Measurements from ENCODE around the gene ALOX5. TPM values are rescaled to one million over a fixed set of nuclear protein-coding genes. Genes with fewer than 3 reads are reported as not detected.

ALOX5 gene
- total RNA-seq, 4 donors from 2014 or later: 13.7 to 46.4 (median 17.9) TPM

DNA sequence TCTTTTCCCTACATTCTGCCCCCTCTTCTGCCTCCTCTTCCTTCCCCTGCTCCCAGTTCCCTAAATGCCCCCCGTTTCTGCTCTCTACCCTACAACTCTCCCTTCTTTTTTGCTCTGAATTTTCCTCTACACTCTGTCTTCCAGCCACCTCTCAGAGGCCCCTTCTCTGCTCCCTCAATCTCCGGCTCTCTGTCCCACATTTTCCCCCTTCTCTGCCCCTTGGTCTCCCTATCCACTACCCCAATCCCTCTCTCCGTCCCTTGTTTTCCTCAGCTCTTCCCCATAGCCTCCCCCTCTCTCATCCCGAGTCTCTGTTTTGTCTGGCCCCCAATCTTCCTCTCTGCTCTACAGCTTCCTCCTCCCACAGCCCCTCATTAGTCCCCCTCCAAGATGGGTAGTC is 3.3 kb downstream of the ALOX5 start:
- Histone ChIP-seq H3K36me3 (no peaks in the 10 kb centered on the region), H3K27me3 (peaks cover 84% of the 10 kb centered on the region), H3K9me3 (no peaks in the 10 kb centered on the region), H3K4me3 (no peak overlapping the region), H3K4me1 (peaks cover 0 to 27% (median 18%) of the 10 kb centered on the region in 3 donors), H3K27ac (no peak overlapping the region)
- TF ChIP-seq POLR2AphosphoS5 (IDR thresholded peaks at IDR 0.05) (no peak), CTCF (IDR thresholded peaks at IDR 0.05) (no peak), POLR2A (IDR thresholded peaks at IDR 0.05) (no peak), EP300 (IDR thresholded peaks at IDR 0.05) (no peak)
- 37 to 53% methylated on average over 3 to 4 of the region's 4 CpGs for WGBS, 2 donors (ENCODE audit: low coverage in 1 of 2)
- ATAC-seq: no peak

DNA sequence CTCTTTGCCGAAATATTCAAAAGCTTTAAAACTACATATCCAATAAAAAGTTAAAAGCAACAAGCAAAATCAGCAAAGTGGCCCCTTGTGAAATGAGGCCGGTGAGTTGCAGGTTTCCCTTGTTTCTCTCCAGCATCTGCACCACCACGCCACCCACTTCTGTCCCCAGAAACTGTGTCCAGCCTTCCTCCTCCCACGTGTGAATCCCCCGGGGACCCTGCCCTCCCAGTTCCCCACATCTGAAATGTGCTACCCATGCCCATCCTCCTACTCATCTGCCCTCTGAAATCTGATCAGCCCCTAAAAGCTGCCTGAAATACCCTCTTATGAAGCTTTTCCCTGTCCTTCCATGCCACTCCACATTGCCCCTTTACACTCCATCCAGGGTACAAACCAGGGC is 3.8 kb downstream of the ALOX5 start:
- Histone ChIP-seq H3K36me3 (no peaks in the 10 kb centered on the region), H3K9me3 (no peaks in the 10 kb centered on the region), H3K27ac (no peak overlapping the region), H3K27me3 (peaks cover 84% of the 10 kb centered on the region), H3K4me1 (peaks cover 0 to 25% (median 18%) of the 10 kb centered on the region in 3 donors), H3K4me3 (no peak overlapping the region)
- ATAC-seq: no peak
- TF ChIP-seq EP300 (IDR thresholded peaks at IDR 0.05): no peak
- no peak for TF ChIP-seq CTCF (IDR thresholded peaks at IDR 0.05)
- no peak for TF ChIP-seq POLR2AphosphoS5 (IDR thresholded peaks at IDR 0.05)
- TF ChIP-seq POLR2A (IDR thresholded peaks at IDR 0.05): no peak
- 66% methylated on average over 4 to 5 of the region's 5 CpGs for WGBS, 2 donors (ENCODE audit: low coverage in 1 of 2)

DNA sequence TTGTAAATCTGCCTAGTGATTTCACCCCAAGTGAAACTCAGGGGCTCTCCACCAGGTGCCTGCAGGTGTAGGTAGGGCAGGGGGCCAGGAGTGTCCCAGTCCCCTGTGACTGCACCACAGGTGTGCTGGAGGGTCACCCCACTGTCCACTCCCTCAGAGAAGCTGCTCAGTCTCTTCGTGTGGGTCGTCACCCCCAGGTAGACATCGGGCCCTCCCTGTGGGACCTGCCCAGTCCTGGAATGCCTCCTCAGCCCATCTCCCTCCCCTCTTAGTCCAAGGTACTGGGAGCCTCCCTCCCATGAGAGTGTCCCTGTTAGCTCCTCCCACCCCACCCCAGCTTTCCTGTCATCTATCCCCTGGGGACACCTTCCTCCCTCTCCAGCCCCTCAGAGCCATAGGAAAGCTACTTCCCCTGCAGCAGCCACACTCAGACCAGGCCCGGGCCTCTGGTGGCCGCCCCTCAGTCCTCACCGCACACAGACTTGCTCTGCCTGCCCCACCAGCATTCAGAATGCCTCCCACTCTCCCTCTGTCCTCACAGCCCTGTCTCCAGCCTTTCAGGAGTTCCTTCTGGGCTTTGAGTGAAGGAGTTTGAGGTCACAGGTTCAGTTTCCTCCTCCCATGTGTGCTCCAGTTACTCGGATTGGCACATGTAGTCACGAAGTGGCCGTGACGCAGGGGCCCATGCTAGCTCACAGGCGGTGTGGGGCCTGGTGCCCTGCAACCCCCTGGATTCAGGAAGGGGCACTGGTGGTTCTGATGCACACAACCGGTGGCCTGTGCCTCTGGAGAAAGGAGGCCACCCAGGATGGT is 5.1 kb downstream of the ALOX5 start:
- peaks cover 0 to 12% (median 6%) of the 10 kb centered on the region in 3 donors for H3K4me1 ChIP-seq
- H3K4me3 ChIP-seq: no peak overlapping the region
- TF ChIP-seq EP300 (IDR thresholded peaks at IDR 0.05) (no peak), POLR2A (IDR thresholded peaks at IDR 0.05) (no peak), CTCF (IDR thresholded peaks at IDR 0.05) (no peak), POLR2AphosphoS5 (IDR thresholded peaks at IDR 0.05) (no peak)
- 82 to 86% methylated on average over 3 to 8 of the region's 12 CpGs for WGBS, 2 donors (ENCODE audit: low coverage in 1 of 2)
- no peak for ATAC-seq
- no peaks in the 10 kb centered on the region for H3K36me3 ChIP-seq
- H3K27me3 ChIP-seq: peaks cover 75% of the 10 kb centered on the region
- peak overlapping the region in 2 of 4 donors; percentile 38 to 63 for H3K27ac ChIP-seq
- no peaks in the 10 kb centered on the region for H3K9me3 ChIP-seq

DNA sequence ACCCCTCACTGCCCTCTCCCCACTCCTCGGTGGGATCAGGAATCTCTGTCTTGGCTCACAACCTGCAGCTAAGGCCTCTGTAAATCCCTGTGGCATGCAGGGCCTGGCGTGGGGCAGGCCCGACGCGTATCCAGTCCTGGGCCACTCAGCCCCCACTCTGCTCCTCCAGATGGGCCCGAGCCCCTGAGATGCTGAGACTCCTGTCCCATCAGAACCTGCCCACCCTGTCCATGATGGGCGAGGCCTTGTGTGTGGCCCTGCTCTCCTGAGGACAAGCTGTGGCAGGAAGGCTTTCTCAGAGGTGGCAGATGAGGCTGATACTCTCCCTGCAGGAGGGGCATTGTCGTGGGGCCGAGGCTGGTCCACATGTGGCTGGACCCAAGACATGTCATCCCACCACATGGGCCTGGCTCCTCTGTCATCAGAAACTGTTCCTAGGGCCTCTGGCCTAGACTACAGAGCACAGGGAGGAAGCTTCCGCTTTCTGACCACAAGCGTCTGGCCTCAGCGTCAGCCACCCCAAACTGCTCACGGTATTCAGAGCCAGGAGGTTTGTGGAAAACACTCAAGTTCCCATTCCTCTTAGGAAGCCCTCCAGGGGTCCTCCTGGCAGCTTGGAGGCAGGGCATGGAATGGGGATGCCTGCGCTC is 6.0 kb downstream of the ALOX5 start:
- TF ChIP-seq POLR2A (IDR thresholded peaks at IDR 0.05): no peak
- TF ChIP-seq POLR2AphosphoS5 (IDR thresholded peaks at IDR 0.05): no peak
- TF ChIP-seq EP300 (IDR thresholded peaks at IDR 0.05): no peak
- Histone ChIP-seq H3K4me3 (no peak overlapping the region), H3K4me1 (peaks cover 0 to 3% (median 0%) of the 10 kb centered on the region in 3 donors), H3K36me3 (no peaks in the 10 kb centered on the region), H3K9me3 (no peaks in the 10 kb centered on the region), H3K27ac (peak overlapping the region in 3 of 4 donors; percentile 10 to 63 (median 38)), H3K27me3 (peaks cover 66% of the 10 kb centered on the region)
- ATAC-seq: peak; percentile 72
- WGBS, 2 donors (ENCODE audit: low coverage in 1 of 2): no CpG with 5 or more reads among the region's 14 CpGs

DNA sequence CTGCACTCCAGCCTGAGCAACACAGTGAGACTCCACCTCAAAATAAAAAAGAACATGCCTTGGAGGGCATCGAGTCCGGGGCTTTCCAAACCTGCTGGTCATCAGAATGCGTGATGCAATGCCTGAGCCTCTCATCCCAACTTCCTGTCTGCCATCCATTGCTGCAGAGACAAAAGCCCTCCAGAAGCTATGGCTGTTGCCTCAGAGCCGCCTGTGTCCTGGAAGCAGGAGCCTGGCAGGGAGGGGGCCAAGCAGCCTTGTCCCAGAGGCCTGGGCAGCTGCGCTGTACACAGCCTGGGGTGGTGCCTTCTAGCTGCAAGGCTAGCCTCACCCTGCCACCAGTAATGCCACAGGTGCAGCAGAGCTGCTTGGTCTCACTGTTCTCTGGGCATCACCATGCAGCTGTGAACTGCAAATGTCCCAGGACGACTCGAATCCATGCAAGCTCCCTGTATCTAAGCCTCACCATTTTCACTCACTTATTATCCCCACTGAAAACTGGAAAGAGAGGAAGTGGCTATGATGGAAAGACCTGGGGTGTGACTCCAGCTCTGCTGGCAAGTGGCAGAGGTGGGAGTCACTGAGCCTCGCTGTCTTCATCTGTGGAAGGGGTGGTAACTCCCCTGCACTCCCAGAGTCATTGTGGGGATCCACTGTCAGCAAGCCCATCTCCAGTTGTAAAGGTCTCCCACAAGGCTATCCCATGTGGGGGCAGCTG is 7.0 kb downstream of the ALOX5 start:
- 80 to 100% methylated on average over 1 of the region's 8 CpGs for WGBS, 2 donors (ENCODE audit: low coverage in 1 of 2)
- TF ChIP-seq CTCF (IDR thresholded peaks at IDR 0.05): no peak
- no peak overlapping the region for H3K4me3 ChIP-seq
- H3K27me3 ChIP-seq: peaks cover 55% of the 10 kb centered on the region
- H3K9me3 ChIP-seq: no peaks in the 10 kb centered on the region
- no peaks in the 10 kb centered on the region for H3K4me1 ChIP-seq
- H3K27ac ChIP-seq: peak overlapping the region in 2 of 4 donors; percentile 17 to 52
- peak; percentile 51 for ATAC-seq
- no peaks in the 10 kb centered on the region for H3K36me3 ChIP-seq
